Measurements from ENCODE around the gene GEMIN4. TPM values are rescaled to one million over a fixed set of nuclear protein-coding genes. Genes with fewer than 3 reads are reported as not detected.

The GEMIN4 gene
- total and polyA plus RNA-seq, 2 experiments from 2014 or later, result 14.1 to 45.0 TPM

DNA sequence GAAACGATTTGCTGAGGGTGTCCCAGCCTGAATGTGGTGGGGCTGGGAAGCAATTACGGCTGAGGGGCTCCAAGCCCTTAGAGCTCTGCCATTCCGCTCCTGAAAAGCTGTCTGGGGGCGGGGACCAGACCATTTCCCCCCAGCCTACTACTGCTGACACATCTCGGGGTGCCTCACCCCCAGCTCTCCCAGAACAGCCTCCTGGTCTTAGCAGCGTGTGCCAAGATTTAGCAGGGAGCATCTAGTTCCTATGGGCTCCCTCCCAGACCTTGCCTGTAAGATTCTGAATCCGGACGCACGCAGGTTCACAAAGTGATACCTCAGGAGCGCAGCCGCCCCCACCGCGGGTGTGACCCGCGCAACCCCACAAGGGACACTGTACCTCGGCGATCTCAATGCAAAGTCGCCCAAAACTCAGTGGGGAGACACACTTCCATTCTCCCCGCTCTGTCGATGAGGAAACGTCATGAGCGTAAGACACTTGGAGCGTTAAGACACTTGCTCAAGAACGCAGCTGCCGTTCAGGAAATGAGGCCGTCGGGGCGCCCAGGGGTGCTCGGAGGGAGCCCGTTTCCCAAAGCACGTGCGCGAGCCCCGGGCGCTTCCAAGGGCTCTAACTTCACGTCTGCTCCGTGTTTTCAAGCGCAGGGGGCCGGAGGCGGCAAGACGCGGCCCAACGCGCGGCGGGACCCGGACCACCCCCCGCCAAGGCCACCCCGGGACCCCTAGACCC lies 629 bp downstream of the GEMIN4 start:
- H3K4me3 Mint-ChIP-seq, result peak overlapping the region; percentile 93
- DNase-seq (ENCODE audit: low spot score) (peak; percentile 33), ATAC-seq (peak; percentile 9)
- H3F3A ChIP-seq (replicated peaks; ENCODE audit: low read depth), result 0 out of 2 replicates have a peak, but pooled peaks cover 4% of the 10 kb centered on the region
- H3K4me1 Mint-ChIP-seq, result peaks cover 21% of the 10 kb centered on the region
- peaks cover 67% of the 10 kb centered on the region for H3K36me3 Mint-ChIP-seq (ENCODE audit: low read depth)
- H3K27ac Mint-ChIP-seq, result peak overlapping the region; percentile 87
- peak overlapping the region; percentile 99 for H3K4me2 ChIP-seq
- H3K36me3 ChIP-seq (ENCODE audit: insufficient read depth), result peaks cover 25% of the 10 kb centered on the region; the same call in 1 of the 2 replicates
- H3K9me2 ChIP-seq (ENCODE audit: insufficient read depth), result peaks cover 3% of the 10 kb centered on the region; the same call in 1 of the 2 replicates
- H4K20me1 ChIP-seq (replicated peaks; ENCODE audit: insufficient read depth), result peaks cover 7% of the 10 kb centered on the region; the same call in 1 of the 2 replicates
- H3K4me1 ChIP-seq (ENCODE audit: insufficient read depth), result peaks cover 6% of the 10 kb centered on the region; the same call in 1 of the 2 replicates
- TF ChIP-seq POLR2AphosphoS5 (IDR thresholded peaks at IDR 0.05; ENCODE audit: low read depth) (no peak), ZNF114 (CRISPR knock-in tag; IDR thresholded peaks at IDR 0.05) (no peak), CREB1 (CRISPR knock-in tag; IDR thresholded peaks at IDR 0.05; ENCODE audit: low read depth) (no peak), EZH2 (IDR thresholded peaks at IDR 0.05; ENCODE audit: low read depth, unreplicated experiment) (no peak), NANOG (IDR thresholded peaks at IDR 0.05; ENCODE audit: borderline replicate concordance) (no peak), JUNB (IDR thresholded peaks at IDR 0.05; ENCODE audit: unreplicated experiment) (no peak), REST (IDR thresholded peaks at IDR 0.05; ENCODE audit: unreplicated experiment) (no peak), STAT1 (IDR thresholded peaks at IDR 0.05; ENCODE audit: unreplicated experiment) (no peak), ZNF331 (CRISPR knock-in tag; IDR thresholded peaks at IDR 0.05; ENCODE audit: low read depth) (no peak), ZNF462 (CRISPR knock-in tag; IDR thresholded peaks at IDR 0.05) (no peak), EZH2phosphoT487 (IDR thresholded peaks at IDR 0.05; ENCODE audit: unreplicated experiment) (no peak)
- TF ChIP-seq, protein P1, sequence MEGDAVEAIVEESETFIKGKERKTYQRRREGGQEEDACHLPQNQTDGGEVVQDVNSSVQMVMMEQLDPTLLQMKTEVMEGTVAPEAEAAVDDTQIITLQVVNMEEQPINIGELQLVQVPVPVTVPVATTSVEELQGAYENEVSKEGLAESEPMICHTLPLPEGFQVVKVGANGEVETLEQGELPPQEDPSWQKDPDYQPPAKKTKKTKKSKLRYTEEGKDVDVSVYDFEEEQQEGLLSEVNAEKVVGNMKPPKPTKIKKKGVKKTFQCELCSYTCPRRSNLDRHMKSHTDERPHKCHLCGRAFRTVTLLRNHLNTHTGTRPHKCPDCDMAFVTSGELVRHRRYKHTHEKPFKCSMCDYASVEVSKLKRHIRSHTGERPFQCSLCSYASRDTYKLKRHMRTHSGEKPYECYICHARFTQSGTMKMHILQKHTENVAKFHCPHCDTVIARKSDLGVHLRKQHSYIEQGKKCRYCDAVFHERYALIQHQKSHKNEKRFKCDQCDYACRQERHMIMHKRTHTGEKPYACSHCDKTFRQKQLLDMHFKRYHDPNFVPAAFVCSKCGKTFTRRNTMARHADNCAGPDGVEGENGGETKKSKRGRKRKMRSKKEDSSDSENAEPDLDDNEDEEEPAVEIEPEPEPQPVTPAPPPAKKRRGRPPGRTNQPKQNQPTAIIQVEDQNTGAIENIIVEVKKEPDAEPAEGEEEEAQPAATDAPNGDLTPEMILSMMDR (conservative IDR thresholded peaks at IDR 0.05; ENCODE audit: low read depth in 2 of 2), result no peak
- TF ChIP-seq, protein P2, sequence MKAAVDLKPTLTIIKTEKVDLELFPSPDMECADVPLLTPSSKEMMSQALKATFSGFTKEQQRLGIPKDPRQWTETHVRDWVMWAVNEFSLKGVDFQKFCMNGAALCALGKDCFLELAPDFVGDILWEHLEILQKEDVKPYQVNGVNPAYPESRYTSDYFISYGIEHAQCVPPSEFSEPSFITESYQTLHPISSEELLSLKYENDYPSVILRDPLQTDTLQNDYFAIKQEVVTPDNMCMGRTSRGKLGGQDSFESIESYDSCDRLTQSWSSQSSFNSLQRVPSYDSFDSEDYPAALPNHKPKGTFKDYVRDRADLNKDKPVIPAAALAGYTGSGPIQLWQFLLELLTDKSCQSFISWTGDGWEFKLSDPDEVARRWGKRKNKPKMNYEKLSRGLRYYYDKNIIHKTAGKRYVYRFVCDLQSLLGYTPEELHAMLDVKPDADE (IDR thresholded peaks at IDR 0.05), result no peak
- no peaks in the 10 kb centered on the region for H3K27me3 ChIP-seq (ENCODE audit: insufficient read depth)
- H3K27ac ChIP-seq (ENCODE audit: low read depth), result no peak overlapping the region
- peak overlapping the region; percentile 96 for H3K4me3 ChIP-seq
- H3K79me2 ChIP-seq (replicated peaks; ENCODE audit: insufficient read depth), result peaks cover 38% of the 10 kb centered on the region
- H2AFZ ChIP-seq, result peak overlapping the region; percentile 66; the same call in 1 of the 2 replicates
- H3K27me3 Mint-ChIP-seq (ENCODE audit: insufficient read depth, low read depth, poor library complexity), result peaks cover 29% of the 10 kb centered on the region
- H3K9me3 Mint-ChIP-seq, result peaks cover 42% of the 10 kb centered on the region
